IPS-20b (cell line): Measurements from ENCODE around the gene POLDIP3.
"Not testable (repeated sequence)": the region's sequence is repeated elsewhere in the genome, so short reads cannot be mapped to it uniquely, and the experiment has no call there.

Experiments
- H3K27ac ChIP-seq: one replicate; pipeline ENCODE4 v1.5.1; 2013; ENCODE audit warnings: low read length
- H3K27me3 ChIP-seq: 2 replicates; pipeline ENCODE4 v1.6.1; 2013; ENCODE audit warnings: mild to moderate bottlenecking, low read length, inconsistent platforms; ENCODE audit not compliant: insufficient read depth
- H3K36me3 ChIP-seq: 2 replicates; pipeline ENCODE4 v1.6.1; 2013; ENCODE audit warnings: low read depth, mild to moderate bottlenecking, inconsistent platforms, low read length, moderate library complexity; ENCODE audit not compliant: insufficient read depth
- H3K4me1 ChIP-seq: 2 replicates; pipeline ENCODE4 v1.6.1; 2013; ENCODE audit warnings: mild to moderate bottlenecking, control low read depth, inconsistent platforms, low read length, moderate library complexity; ENCODE audit not compliant: insufficient read depth
- H3K4me3 ChIP-seq: 2 replicates; pipeline ENCODE4 v1.5.1; 2013; ENCODE audit warnings: mild to moderate bottlenecking, low read length, inconsistent platforms
- H3K9ac ChIP-seq: 2 replicates; pipeline ENCODE4 v1.6.1; 2013; ENCODE audit warnings: low read depth, mild to moderate bottlenecking, inconsistent platforms, low read length, moderate library complexity
- H3K9me3 ChIP-seq: 2 replicates; pipeline ENCODE4 v1.6.1; 2013; ENCODE audit warnings: mild to moderate bottlenecking, low read depth, low read length, inconsistent platforms; ENCODE audit not compliant: insufficient read depth

Gene POLDIP3

GRCh38 chr22:42577623-42578240 is 37.0 kb downstream of the POLDIP3 start:
- Histone ChIP-seq H3K4me3 (no peak overlapping the region), H3K36me3 (peaks cover 51% of the 10 kb centered on the region), H3K27ac (no peak overlapping the region), H3K4me1 (no peaks in the 10 kb centered on the region), H3K9ac (no peak overlapping the region), H3K9me3 (no peaks in the 10 kb centered on the region), H3K27me3 (no peaks in the 10 kb centered on the region)

DNA sequence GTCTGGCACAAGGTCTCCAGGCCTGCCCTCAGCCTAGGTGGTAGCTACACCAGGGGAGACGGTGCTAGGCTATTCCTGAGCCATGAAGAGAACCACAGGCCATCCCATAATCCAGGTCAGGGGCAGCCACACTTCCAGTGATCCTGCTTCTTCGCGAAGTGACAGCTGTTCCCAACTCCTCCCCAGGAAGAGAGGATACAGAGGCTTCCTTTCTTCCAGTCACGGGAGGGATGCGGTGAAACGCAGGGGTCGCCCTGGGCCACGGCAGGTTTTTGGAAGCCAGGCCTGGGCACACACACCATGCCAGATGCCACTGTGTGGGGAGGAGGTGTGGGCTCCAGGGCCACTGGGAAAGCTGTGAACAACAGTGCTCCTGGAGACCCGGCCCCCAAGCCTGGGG is 37.5 kb downstream of the POLDIP3 start:
- H3K27me3 ChIP-seq, H3K27ac ChIP-seq, H3K4me1 ChIP-seq, H3K9ac ChIP-seq, H3K9me3 ChIP-seq, H3K4me3 ChIP-seq: not testable (repeated sequence)
- H3K36me3 ChIP-seq = peaks cover 57% of the 10 kb centered on the region

GRCh38 chr22:42575996-42576574 is 38.6 kb downstream of the POLDIP3 start:
- not testable (repeated sequence) for H3K27ac ChIP-seq, H3K4me1 ChIP-seq, H3K9ac ChIP-seq, H3K27me3 ChIP-seq, H3K9me3 ChIP-seq, H3K4me3 ChIP-seq
- H3K36me3 ChIP-seq = peaks cover 60% of the 10 kb centered on the region

DNA sequence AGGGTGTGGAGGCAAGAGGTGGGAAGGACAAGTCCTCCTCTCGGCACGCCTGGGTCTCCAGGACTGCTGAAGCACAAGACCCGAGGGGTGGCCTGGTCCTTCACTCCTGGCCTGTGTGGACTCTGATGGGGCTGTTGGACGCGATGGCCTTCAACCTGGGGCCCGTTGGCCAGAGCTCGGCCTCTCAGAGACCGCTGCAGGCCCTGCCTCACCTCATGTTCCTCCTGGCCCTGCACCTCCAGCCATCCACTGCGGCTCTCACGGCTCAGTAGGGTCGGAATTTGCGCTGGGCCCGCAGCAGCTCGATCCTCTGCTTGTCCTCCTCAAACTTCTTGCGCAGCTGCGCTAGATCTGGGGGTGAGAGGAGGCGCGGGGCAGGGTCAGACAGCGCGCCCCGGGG is 40.2 kb downstream of the POLDIP3 start:
- not testable (repeated sequence) for H3K27ac ChIP-seq, H3K9me3 ChIP-seq, H3K4me3 ChIP-seq, H3K4me1 ChIP-seq, H3K27me3 ChIP-seq, H3K9ac ChIP-seq
- H3K36me3 ChIP-seq = peaks cover 54% of the 10 kb centered on the region

DNA sequence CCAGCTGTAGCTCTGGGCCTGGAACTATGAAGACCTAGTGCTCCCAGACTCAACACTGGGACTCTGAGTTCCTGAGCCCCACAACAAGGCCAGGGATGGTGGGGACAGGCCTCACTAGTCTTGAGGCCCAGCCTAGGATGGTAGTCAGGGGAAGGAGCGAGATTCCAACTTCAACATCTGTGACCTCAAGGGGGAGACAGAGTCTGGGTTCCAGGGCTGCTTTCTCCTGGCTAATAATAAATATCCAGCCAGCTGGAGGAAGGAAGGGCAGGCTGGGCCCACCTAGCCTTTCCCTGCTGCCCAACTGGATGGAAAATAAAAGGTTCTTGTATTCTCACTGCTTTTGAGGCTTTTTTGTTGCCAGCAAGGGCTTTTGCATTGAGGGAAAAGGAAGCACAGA is 40.6 kb downstream of the POLDIP3 start:
- H3K27me3 ChIP-seq, H3K9ac ChIP-seq, H3K9me3 ChIP-seq, H3K27ac ChIP-seq, H3K4me1 ChIP-seq, H3K4me3 ChIP-seq: not testable (repeated sequence)
- peaks cover 50% of the 10 kb centered on the region for H3K36me3 ChIP-seq

GRCh38 chr22:42571068-42571467 is 43.6 kb downstream of the POLDIP3 start:
- H3K4me3 ChIP-seq, H3K9me3 ChIP-seq: not testable (repeated sequence)

GRCh38 chr22:42570580-42570979 is 44.1 kb downstream of the POLDIP3 start:
- H3K9me3 ChIP-seq, H3K9ac ChIP-seq, H3K4me3 ChIP-seq, H3K4me1 ChIP-seq, H3K27me3 ChIP-seq, H3K27ac ChIP-seq: not testable (repeated sequence)
- H3K36me3 ChIP-seq = peaks cover 28% of the 10 kb centered on the region

More at GRCh38 chr22:42571068-42571467, 43.6 kb downstream of the POLDIP3 start:
- peaks cover 28% of the 10 kb centered on the region for H3K36me3 ChIP-seq
- H3K4me1 ChIP-seq, H3K27me3 ChIP-seq, H3K9ac ChIP-seq, H3K27ac ChIP-seq: not testable (repeated sequence)

- H3K27ac ChIP-seq, H3K4me1 ChIP-seq, H3K27me3 ChIP-seq, H3K9me3 ChIP-seq, H3K9ac ChIP-seq, H3K4me3 ChIP-seq: not testable (repeated sequence)
- peaks cover 11% of the 10 kb centered on the region for H3K36me3 ChIP-seq
Measured at GRCh38 chr22:42567950-42568349, 46.7 kb downstream of the POLDIP3 start.

DNA sequence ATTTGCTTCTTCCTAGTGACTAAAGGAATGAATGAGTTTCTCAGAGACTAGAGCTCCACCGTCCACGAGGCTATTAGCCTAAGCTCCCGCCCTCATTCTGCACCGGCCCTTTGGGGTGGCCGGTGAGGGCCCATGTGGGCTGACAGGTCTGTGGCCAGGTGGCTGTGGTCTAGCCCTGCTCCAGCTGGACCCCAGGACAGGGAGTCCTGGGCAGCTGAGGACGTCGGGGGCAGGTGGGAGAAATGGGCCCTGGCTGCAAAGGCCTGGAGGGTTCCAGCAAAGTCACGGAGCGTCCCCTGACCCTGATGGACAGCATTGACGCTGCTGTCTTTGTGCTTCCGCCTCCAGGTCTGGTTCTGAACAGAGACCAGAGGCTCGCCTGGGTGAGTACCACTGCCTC is 48.7 kb downstream of the POLDIP3 start:
- H3K4me1 ChIP-seq = 0 out of 2 replicates have a peak, but pooled peaks cover 5% of the 10 kb centered on the region
- H3K9me3 ChIP-seq = no peaks in the 10 kb centered on the region
- H3K27ac ChIP-seq = no peak overlapping the region
- H3K9ac ChIP-seq = no peak overlapping the region
- peaks cover 14% of the 10 kb centered on the region; the same call in 1 of the 2 replicates for H3K27me3 ChIP-seq
- no peaks in the 10 kb centered on the region for H3K36me3 ChIP-seq
- H3K4me3 ChIP-seq = no peak overlapping the region

GRCh38 chr22:42564699-42565098 is 50.0 kb downstream of the POLDIP3 start:
- H3K27me3 ChIP-seq = peaks cover 15% of the 10 kb centered on the region; the same call in 1 of the 2 replicates
- 0 out of 2 replicates have a peak, but pooled peaks cover 5% of the 10 kb centered on the region for H3K4me1 ChIP-seq
- no peak overlapping the region for H3K27ac ChIP-seq
- H3K36me3 ChIP-seq = no peaks in the 10 kb centered on the region
- no peak overlapping the region for H3K9ac ChIP-seq
- no peaks in the 10 kb centered on the region for H3K9me3 ChIP-seq
- no peak overlapping the region for H3K4me3 ChIP-seq

- not testable (repeated sequence) for H3K36me3 ChIP-seq, H3K9me3 ChIP-seq, H3K4me1 ChIP-seq, H3K27ac ChIP-seq, H3K9ac ChIP-seq, H3K4me3 ChIP-seq
- peaks cover 17% of the 10 kb centered on the region; the same call in 1 of the 2 replicates for H3K27me3 ChIP-seq
Measured at GRCh38 chr22:42563943-42564342, 50.7 kb downstream of the POLDIP3 start.

- H3K9me3 ChIP-seq = no peaks in the 10 kb centered on the region
- peaks cover 17% of the 10 kb centered on the region; the same call in 1 of the 2 replicates for H3K27me3 ChIP-seq
- H3K27ac ChIP-seq = no peak overlapping the region
- no peak overlapping the region for H3K4me3 ChIP-seq
- H3K36me3 ChIP-seq = no peaks in the 10 kb centered on the region
- no peak overlapping the region for H3K9ac ChIP-seq
- H3K4me1 ChIP-seq = 0 out of 2 replicates have a peak, but pooled peaks cover 5% of the 10 kb centered on the region
Measured at GRCh38 chr22:42562684-42563083, 52.0 kb downstream of the POLDIP3 start.
